GM18517 (cell line): ENCODE measurements around the gene GLS.
"Not testable (repeated sequence)": the region's sequence is repeated elsewhere in the genome, so short reads cannot be mapped to it uniquely, and the experiment has no call there.

Source experiments
- ATAC-seq: cut with Tn5 transposase; IDR thresholded peaks from one replicate; pipeline ENCODE4 v1.9.1; 2021; ENCODE audit warnings: mild to moderate bottlenecking, moderate library complexity; ENCODE audit not compliant: unreplicated experiment

The GLS gene

GRCh38 chr2:190927301-190927700 lies 46.7 kb downstream of the GLS start:
- no peak for ATAC-seq

DNA sequence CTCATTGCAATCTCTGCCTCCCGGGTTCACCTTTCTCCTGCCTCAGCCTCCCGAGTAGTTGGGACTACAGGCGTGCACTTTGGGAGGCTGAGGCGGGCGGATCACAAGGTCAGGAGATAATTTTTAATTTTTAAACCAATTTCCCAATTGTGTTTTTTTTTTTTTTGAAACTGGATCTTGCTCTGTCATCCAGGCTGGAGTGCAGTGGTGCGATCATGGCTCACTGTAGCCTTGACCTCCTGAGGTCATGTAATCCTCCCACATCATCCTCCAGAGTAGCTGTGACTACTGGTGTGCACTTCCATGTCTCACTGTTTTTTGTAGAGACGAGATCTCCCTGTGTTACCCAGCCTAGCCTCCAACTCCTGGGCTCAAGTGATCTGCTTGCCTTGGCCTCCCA lies 49.3 kb downstream of the GLS start:
- ATAC-seq, result no peak

DNA sequence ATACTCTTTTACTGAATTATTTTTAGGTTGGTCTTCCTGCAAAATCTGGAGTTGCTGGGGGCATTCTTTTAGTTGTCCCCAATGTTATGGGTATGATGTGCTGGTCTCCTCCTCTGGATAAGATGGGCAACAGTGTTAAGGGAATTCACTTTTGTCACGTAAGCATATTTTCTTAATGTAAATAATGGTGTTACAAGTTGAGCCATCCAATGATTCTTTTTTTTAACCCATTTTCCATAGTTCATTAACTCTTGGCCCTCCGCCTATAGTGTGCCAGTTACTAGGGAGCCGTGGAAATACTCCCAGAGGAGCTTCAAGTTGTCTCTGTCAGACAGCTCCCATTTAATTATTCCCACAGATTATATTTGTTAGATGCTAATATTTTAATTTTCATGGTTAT lies 49.8 kb downstream of the GLS start:
- no peak for ATAC-seq

GRCh38 chr2:190932514-190932913 lies 51.9 kb downstream of the GLS start:
- ATAC-seq, result no peak

DNA sequence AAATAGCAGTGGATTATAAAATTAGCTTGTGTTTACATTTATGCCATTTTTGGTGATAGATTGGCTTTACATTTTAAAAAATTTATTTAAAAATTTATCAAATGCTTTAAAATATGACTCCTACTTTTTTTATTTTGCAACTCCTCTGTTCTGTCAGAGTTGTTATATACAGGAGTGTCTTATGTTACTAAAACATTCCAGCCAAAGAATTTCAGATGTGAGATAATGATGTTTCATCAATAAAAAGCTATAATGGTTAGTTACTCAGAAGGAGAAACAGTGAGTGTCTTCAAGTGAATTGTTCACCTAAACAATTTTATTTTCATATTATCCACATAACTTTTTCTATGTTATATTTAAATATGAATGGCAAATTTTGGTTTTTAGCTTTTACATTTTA lies 52.7 kb downstream of the GLS start:
- no peak for ATAC-seq

- ATAC-seq, result no peak
These were observed 54.4 kb downstream of the GLS start for GRCh38 chr2:190935054-190935453.

- ATAC-seq, result no peak
These were observed 58.2 kb downstream of the GLS start for GRCh38 chr2:190938771-190939335.

DNA sequence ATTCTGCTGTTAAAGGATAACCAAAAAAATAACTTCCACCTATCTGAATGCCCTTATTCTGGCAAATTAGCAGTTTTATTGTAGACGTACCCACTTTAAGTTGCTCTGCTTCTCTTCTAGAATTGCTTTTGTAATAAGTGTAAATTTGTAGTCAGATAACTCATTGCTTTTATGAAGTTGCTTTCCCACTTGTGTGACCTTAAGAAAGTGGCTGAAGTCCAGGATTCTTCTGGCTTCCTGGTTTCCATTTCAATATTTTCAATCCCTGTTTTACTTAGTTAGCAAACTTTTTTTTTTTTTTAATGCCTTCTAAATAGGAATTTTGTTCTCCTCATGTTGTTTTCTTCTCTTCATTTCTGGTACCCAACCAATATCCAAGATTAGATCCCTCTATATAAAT lies 59.8 kb downstream of the GLS start:
- no peak for ATAC-seq

DNA sequence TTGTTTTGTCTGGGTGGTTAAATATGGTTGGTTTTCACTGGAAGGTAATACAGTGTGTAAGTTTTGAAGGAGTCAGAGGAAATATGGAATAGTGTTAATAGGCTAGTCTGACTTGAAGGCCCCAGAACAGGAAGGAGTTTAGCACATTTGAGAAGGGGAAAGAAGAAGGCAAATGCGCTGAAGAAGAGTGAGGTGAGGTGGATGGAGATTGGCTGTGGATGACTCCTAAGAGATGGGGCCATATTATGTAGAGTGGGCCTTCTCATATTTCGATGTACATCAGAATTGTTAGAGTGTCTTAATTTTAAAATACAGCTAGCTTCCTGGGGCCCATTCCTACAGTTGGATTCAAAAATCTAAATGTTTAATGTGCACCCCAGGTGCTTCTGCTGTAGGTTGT lies 61.0 kb downstream of the GLS start:
- ATAC-seq, result no peak

- no peak for ATAC-seq
These were observed 62.1 kb downstream of the GLS start for GRCh38 chr2:190942697-190943096.

- ATAC-seq, result no peak
These were observed 63.1 kb downstream of the GLS start for GRCh38 chr2:190943706-190944105.

DNA sequence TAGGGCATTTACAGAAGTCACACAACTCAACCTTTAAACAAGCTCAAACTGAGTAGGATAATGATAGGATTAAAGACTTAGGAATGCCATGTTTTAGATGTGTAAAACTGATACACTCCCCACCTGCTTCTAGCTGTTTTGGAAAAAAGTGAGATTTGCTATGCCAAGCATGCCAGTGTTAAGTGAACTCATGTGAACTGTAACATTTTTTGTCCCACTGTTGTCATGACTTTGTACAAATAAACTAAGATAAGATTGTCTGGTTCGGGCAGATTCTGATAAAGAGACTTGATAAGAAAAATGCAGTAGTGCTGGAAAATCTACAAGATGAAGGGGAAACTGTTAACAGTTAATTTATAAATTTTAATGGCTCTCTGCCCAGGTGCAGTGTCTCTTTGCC lies 66.5 kb downstream of the GLS start:
- no peak for ATAC-seq

GRCh38 chr2:190947711-190948251 lies 67.2 kb downstream of the GLS start:
- ATAC-seq, result peak; percentile 64

- no peak for ATAC-seq
These were observed 68.0 kb downstream of the GLS start for GRCh38 chr2:190948671-190949070.

DNA sequence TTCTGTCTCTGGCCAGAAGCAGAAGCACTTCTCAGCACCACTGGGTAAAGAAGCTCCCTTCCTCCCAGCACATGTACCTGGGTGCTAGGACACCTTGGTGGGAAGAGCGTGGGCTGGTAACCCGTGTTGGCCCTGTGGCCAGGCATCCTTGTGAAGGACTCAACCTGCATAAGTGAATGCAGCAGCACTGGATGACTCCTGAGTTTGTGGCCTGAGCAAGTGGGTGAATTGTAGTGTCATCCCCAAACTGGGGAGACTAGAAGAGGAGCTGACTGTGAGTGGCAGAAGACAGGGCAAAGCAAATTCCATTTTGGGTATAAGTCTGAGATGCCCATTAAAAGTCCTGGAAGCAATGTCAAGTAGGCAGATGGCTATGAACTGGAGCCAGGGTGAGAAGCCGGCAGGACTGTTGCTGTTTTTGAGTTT lies 70.0 kb downstream of the GLS start:
- no peak for ATAC-seq

GRCh38 chr2:190953257-190953656 lies 72.6 kb downstream of the GLS start:
- no peak for ATAC-seq

GRCh38 chr2:190959911-190960788 lies 79.5 kb downstream of the GLS start:
- ATAC-seq, result no peak

GRCh38 chr2:190961117-190961516 lies 80.5 kb downstream of the GLS start:
- ATAC-seq, result not testable (repeated sequence)

DNA sequence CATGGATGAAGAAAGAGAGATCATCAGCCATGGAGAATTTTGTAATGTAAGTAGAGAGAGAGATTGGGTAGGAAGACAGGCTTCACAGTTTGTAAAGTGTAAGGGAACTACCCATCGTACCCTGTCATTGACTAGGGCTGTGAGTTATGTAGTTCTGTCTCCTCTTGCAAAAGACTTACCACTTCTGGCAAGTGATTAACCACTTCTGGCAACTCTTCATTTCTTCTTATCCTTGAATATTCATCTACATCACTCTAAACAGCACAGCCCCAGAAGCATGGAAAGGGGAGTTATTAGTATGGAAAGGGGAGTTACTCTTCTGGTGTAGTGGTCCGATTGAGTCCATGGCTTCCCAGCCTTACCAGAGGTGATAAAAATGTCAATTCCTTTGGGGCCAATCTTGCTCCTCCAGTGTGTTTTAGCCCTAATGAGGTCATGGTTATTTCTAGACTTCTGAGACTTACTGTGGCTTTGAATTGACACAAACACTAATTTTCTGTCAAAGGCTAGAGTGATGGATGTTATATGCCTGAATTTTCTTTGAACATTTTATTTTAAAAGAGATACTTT lies 81.4 kb downstream of the GLS start:
- ATAC-seq, result no peak

- no peak for ATAC-seq
These were observed 82.5 kb downstream of the GLS start for GRCh38 chr2:190963088-190963487.

DNA sequence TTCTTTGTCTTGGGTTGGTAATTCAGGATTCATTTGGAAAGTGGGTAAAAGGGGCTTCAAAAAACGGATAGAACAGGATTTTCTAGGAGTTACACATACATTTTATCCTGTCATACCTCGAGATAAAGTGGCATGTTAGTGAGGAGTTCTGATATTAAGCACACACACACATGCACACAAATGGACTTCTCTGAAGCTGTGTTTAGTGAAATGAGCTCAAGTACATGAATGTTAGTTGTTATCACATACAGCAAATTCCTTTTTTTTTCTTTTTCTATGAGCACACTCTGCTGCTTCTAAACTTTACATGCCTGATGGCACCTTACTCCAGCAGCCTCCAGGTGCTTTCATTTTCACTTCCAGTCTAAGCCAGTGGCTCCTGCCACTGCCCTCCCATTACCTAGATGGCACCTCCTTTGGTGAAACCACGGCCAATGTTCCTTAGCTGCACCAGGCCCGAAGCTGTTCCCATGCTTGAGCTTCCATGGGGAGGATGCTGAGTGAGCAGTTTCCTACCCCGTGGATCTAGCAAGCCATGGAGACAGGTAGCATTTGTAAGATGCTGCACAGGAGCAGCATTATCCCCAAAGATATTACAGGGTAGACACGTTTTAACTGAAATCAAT lies 83.7 kb downstream of the GLS start:
- no peak for ATAC-seq
